ENCODE measurements around the gene ATG10.

ATG10 gene

DNA sequence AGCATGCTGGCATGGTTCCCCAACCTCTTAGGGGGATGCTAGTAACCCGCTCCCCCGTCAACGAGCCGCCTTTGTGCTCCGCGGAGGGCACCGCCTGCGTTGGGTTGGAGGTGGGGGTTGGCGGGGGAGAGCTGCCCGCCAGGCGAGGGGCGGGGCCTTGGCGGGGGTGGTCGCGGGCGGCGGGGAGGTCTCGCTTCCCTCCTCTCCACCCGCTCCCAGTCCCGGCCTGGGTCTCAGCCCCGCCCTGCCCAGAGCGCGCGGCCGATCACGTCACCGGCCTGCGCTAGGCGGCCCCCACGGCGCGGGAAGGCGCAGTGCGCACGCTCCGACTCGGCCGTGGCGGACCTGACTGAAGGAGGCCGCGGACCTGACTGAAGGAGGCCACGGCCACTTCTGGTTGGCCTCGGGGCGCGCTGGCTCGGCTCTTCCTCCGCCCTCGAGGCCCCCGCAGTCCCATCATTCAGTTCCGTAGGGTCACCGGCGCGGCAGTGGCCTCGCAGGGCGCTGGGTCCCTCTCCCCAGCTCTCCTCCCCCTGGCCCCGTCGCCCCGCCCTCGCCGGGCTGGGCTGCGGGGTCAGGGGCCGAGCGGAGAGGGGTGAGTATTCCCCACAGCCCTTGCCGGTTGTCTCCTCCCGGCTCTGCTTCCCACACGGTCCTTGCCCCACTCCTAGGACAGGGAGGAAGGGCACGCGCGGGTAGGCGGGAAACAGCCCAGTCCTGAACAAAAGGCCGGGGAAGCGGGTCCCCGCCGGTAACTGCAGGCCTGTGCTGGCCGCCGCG, at the start of gene ATG10:
ATG10 (plus strand) TSS at position 312 of the 780 bp plus-strand sequence. CDS start 15,548 bp downstream, outside the sequence.
- H3K9me3 ChIP-seq (ENCODE audit: control insufficient read depth in 2 of 2, low read length in 2 of 2), result no peaks in the 10 kb centered on the region
- H3K4me3 ChIP-seq (ENCODE audit: low read length in 2 of 2), result peak within 1 kb of the TSS; percentile 97 to 98
- H3K36me3 ChIP-seq (ENCODE audit: control insufficient read depth in 2 of 2, insufficient read depth in 2 of 2, low read length in 2 of 2), result no peaks in the 10 kb centered on the region
- H3K4me1 ChIP-seq (ENCODE audit: control insufficient read depth in 2 of 2, insufficient read depth in 2 of 2, low read length in 2 of 2), result peaks cover 0 to 2% of the 10 kb centered on the region in 2 donors
- peak within 1 kb of the TSS; percentile 95 to 100 for H3K9ac ChIP-seq (ENCODE audit: low read depth in 1 of 2, low read length in 2 of 2)
- H3K27ac ChIP-seq (ENCODE audit: low read depth in 2 of 2, low read length in 2 of 2), result peak within 1 kb of the TSS; percentile 97 to 99
- no peaks in the 10 kb centered on the region for H3K27me3 ChIP-seq (ENCODE audit: control insufficient read depth in 2 of 2, insufficient read depth in 2 of 2, low read length in 2 of 2)

DNA sequence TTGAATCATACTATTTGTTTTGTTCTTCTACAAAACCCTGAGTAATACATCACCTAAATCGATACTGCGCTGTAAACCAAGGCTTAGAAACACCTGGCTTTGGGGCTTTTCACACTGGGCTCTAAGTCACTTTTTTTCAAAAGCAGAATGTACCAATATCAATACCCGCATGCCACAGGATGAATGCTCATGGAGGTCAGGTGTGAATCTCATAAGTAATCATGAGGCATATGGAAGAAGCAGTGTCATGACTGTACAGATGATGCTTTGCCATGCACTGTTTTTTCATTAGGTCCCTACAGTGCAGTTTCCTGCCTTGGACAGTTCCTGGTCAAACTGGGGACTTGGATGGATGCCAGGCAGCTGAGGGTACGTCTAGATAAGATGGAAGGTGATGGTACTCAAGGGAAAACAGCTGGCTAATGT, 49.0 kb upstream of the ATG10 start:
- no peaks in the 10 kb centered on the region for H3K4me1 ChIP-seq (ENCODE audit: control insufficient read depth in 2 of 2, insufficient read depth in 2 of 2, low read length in 2 of 2)
- H3K4me3 ChIP-seq (ENCODE audit: low read length in 2 of 2), result no peak overlapping the region
- H3K36me3 ChIP-seq (ENCODE audit: control insufficient read depth in 2 of 2, insufficient read depth in 2 of 2, low read length in 2 of 2), result no peaks in the 10 kb centered on the region
- no peaks in the 10 kb centered on the region for H3K9me3 ChIP-seq (ENCODE audit: control insufficient read depth in 2 of 2, low read length in 2 of 2)
- H3K27ac ChIP-seq (ENCODE audit: low read depth in 2 of 2, low read length in 2 of 2), result no peak overlapping the region
- no peak overlapping the region for H3K9ac ChIP-seq (ENCODE audit: low read depth in 1 of 2, low read length in 2 of 2)
- H3K27me3 ChIP-seq (ENCODE audit: control insufficient read depth in 2 of 2, insufficient read depth in 2 of 2, low read length in 2 of 2), result no peaks in the 10 kb centered on the region

DNA sequence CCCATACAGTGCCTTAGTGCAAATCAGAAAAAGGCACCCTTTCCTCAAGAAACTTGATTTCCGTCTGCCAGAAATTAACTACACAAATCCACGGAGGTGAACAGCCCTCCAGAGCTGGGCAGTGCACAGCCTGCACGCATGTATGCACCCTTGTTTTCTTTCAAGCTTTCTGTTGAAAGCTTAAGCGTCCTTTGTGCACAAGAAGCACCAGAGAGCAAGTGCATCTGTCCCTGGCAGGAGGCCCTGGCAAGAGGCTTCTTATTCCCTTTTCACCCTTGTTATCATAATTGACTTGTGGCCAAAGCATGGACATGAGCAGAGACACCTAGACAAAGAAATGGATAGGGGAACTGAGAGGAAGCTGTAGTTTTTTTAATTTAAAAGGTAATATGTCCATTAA, 47.4 kb upstream of the ATG10 start:
- no peak overlapping the region for H3K9ac ChIP-seq (ENCODE audit: low read depth in 1 of 2, low read length in 2 of 2)
- no peaks in the 10 kb centered on the region for H3K27me3 ChIP-seq (ENCODE audit: control insufficient read depth in 2 of 2, insufficient read depth in 2 of 2, low read length in 2 of 2)
- H3K36me3 ChIP-seq (ENCODE audit: control insufficient read depth in 2 of 2, insufficient read depth in 2 of 2, low read length in 2 of 2), result no peaks in the 10 kb centered on the region
- H3K4me1 ChIP-seq (ENCODE audit: control insufficient read depth in 2 of 2, insufficient read depth in 2 of 2, low read length in 2 of 2), result no peaks in the 10 kb centered on the region
- no peaks in the 10 kb centered on the region for H3K9me3 ChIP-seq (ENCODE audit: control insufficient read depth in 2 of 2, low read length in 2 of 2)
- no peak overlapping the region for H3K27ac ChIP-seq (ENCODE audit: low read depth in 2 of 2, low read length in 2 of 2)
- no peak overlapping the region for H3K4me3 ChIP-seq (ENCODE audit: low read length in 2 of 2)

DNA sequence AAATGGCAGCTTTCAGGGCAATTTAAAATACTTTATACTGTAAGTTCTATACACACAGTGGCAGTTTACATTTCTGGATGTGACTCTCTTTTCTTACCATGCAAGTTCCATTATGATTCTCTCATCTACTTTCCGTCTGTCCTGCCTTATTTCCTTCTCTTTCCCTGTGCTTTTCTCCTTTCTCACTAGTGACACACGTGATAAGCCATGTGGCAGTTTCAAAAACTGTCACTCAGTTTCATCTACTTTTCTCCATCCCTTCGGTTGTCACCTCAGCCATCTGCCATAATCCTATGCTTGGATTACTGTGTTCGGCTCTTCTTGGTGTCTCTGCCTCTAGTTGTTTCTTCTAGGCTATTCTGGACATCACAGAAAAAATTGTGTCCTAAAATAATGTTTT, 46.8 kb upstream of the ATG10 start:
- no peak overlapping the region for H3K9ac ChIP-seq (ENCODE audit: low read depth in 1 of 2, low read length in 2 of 2)
- H3K4me3 ChIP-seq (ENCODE audit: low read length in 2 of 2), result no peak overlapping the region
- no peaks in the 10 kb centered on the region for H3K27me3 ChIP-seq (ENCODE audit: control insufficient read depth in 2 of 2, insufficient read depth in 2 of 2, low read length in 2 of 2)
- no peak overlapping the region for H3K27ac ChIP-seq (ENCODE audit: low read depth in 2 of 2, low read length in 2 of 2)
- no peaks in the 10 kb centered on the region for H3K9me3 ChIP-seq (ENCODE audit: control insufficient read depth in 2 of 2, low read length in 2 of 2)
- H3K4me1 ChIP-seq (ENCODE audit: control insufficient read depth in 2 of 2, insufficient read depth in 2 of 2, low read length in 2 of 2), result no peaks in the 10 kb centered on the region
- H3K36me3 ChIP-seq (ENCODE audit: control insufficient read depth in 2 of 2, insufficient read depth in 2 of 2, low read length in 2 of 2), result no peaks in the 10 kb centered on the region

DNA sequence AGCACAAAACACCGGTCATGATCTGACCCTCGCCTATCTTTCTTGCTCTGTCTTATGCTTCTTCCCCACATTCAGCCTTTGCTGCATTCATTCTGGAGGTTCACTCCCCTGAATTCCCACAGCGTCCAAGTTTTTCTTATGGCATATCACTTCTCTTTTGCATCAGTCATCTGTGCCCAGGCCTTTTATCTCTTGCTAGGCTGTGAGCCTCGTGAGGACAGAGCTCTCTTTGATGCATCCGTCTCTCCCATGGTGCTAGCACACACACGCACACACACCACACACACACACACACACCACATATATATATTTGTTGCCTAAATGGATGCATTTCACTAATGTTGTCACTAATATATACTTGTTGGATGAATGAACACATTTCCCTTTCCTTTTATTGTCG, 45.8 kb upstream of the ATG10 start:
- H3K4me1 ChIP-seq (ENCODE audit: control insufficient read depth in 2 of 2, insufficient read depth in 2 of 2, low read length in 2 of 2), result no peaks in the 10 kb centered on the region
- H3K36me3 ChIP-seq (ENCODE audit: control insufficient read depth in 2 of 2, insufficient read depth in 2 of 2, low read length in 2 of 2), result no peaks in the 10 kb centered on the region
- no peaks in the 10 kb centered on the region for H3K9me3 ChIP-seq (ENCODE audit: control insufficient read depth in 2 of 2, low read length in 2 of 2)
- H3K9ac ChIP-seq (ENCODE audit: low read depth in 1 of 2, low read length in 2 of 2), result no peak overlapping the region
- H3K4me3 ChIP-seq (ENCODE audit: low read length in 2 of 2), result no peak overlapping the region
- H3K27ac ChIP-seq (ENCODE audit: low read depth in 2 of 2, low read length in 2 of 2), result no peak overlapping the region
- H3K27me3 ChIP-seq (ENCODE audit: control insufficient read depth in 2 of 2, insufficient read depth in 2 of 2, low read length in 2 of 2), result no peaks in the 10 kb centered on the region

DNA sequence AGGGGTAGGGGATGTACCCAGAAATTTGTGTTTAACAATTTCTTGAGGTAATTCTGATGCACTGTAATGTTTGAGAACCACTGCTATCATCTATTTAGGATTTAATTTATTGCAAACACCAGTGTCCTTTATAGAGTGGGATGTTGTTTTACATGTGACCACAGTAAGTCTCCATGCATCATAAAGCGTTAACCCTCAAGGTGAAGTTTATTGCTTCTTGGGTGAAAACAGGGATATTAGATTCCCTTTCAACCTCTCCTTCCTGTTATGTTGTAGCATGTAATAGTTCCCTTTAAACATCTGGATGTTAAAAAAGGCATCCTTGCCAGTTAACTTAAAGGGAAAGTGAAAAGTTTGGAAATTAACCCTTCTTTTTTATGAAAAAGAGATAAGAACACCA, 35.8 kb upstream of the ATG10 start:
- Histone ChIP-seq H3K4me1 (ENCODE audit: control insufficient read depth in 2 of 2, insufficient read depth in 2 of 2, low read length in 2 of 2) (no peaks in the 10 kb centered on the region), H3K27me3 (ENCODE audit: control insufficient read depth in 2 of 2, insufficient read depth in 2 of 2, low read length in 2 of 2) (no peaks in the 10 kb centered on the region), H3K36me3 (ENCODE audit: control insufficient read depth in 2 of 2, insufficient read depth in 2 of 2, low read length in 2 of 2) (no peaks in the 10 kb centered on the region), H3K9ac (ENCODE audit: low read depth in 1 of 2, low read length in 2 of 2) (no peak overlapping the region), H3K27ac (ENCODE audit: low read depth in 2 of 2, low read length in 2 of 2) (no peak overlapping the region), H3K9me3 (ENCODE audit: control insufficient read depth in 2 of 2, low read length in 2 of 2) (no peaks in the 10 kb centered on the region), H3K4me3 (ENCODE audit: low read length in 2 of 2) (no peak overlapping the region)

DNA sequence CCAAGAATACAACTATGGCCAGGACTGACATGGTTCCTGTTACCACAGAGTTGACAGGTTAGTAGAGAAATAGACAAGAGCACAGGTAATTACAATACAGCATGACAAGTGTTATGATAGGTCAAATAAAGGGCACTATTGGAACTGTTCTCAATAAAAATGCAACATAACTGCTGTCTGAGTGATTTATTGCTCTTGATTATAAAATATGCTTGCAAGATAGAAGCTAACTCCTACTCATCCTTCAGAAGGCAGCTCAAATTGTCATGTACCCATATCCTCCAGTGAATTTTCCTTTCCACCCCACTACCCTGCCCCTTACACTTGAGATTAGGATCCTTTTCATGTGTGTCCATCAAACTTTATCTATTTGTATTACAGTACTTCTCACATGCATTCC, 35.1 kb upstream of the ATG10 start:
- Histone ChIP-seq H3K4me3 (ENCODE audit: low read length in 2 of 2) (no peak overlapping the region), H3K27ac (ENCODE audit: low read depth in 2 of 2, low read length in 2 of 2) (no peak overlapping the region), H3K9ac (ENCODE audit: low read depth in 1 of 2, low read length in 2 of 2) (no peak overlapping the region), H3K4me1 (ENCODE audit: control insufficient read depth in 2 of 2, insufficient read depth in 2 of 2, low read length in 2 of 2) (no peaks in the 10 kb centered on the region), H3K27me3 (ENCODE audit: control insufficient read depth in 2 of 2, insufficient read depth in 2 of 2, low read length in 2 of 2) (no peaks in the 10 kb centered on the region), H3K9me3 (ENCODE audit: control insufficient read depth in 2 of 2, low read length in 2 of 2) (no peaks in the 10 kb centered on the region), H3K36me3 (ENCODE audit: control insufficient read depth in 2 of 2, insufficient read depth in 2 of 2, low read length in 2 of 2) (no peaks in the 10 kb centered on the region)

DNA sequence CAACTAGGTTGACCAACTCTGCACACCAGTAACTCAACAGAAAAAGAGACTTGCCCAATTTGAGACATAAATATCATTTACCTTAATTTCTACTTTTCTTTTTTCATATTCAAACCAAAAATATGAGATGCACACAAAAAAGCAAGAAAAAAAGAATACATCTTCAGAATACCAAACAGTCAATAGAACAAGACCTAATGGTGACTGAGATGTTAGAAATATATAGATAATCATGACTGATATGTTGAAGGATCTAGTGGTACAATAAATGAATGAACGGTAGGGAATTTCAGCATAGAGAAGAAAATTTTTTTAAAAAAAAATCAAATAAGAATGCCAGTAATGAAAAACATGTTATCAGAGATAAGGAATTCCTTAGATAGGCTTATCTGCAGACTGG, 29.1 kb upstream of the ATG10 start:
- Histone ChIP-seq H3K36me3 (ENCODE audit: control insufficient read depth in 2 of 2, insufficient read depth in 2 of 2, low read length in 2 of 2) (no peaks in the 10 kb centered on the region), H3K4me1 (ENCODE audit: control insufficient read depth in 2 of 2, insufficient read depth in 2 of 2, low read length in 2 of 2) (no peaks in the 10 kb centered on the region), H3K27ac (ENCODE audit: low read depth in 2 of 2, low read length in 2 of 2) (no peak overlapping the region), H3K4me3 (ENCODE audit: low read length in 2 of 2) (no peak overlapping the region), H3K9ac (ENCODE audit: low read depth in 1 of 2, low read length in 2 of 2) (no peak overlapping the region), H3K9me3 (ENCODE audit: control insufficient read depth in 2 of 2, low read length in 2 of 2) (peaks cover 0 to 4% of the 10 kb centered on the region in 2 donors), H3K27me3 (ENCODE audit: control insufficient read depth in 2 of 2, insufficient read depth in 2 of 2, low read length in 2 of 2) (no peaks in the 10 kb centered on the region)

DNA sequence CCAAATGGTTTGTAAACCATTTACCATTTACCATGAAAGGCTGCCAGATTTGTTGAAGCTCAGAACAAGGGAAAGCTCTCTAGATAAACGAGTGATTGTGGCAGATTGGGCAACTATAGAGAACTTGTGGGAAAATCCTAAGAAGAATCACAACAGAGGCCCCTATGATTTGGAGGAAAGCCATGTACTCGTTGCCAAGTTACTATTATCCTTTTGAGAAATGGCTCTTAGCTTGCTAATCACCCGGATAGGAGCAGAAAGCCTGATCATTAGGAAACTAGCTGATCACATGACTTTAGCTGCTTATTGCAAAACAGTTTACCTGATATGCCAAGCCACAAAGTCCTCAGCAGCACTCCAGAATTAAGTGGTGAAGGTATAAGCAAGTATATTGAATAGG, 23.5 kb upstream of the ATG10 start:
- H3K27me3 ChIP-seq (ENCODE audit: control insufficient read depth in 2 of 2, insufficient read depth in 2 of 2, low read length in 2 of 2), result no peaks in the 10 kb centered on the region
- H3K9me3 ChIP-seq (ENCODE audit: control insufficient read depth in 2 of 2, low read length in 2 of 2), result no peaks in the 10 kb centered on the region
- no peaks in the 10 kb centered on the region for H3K4me1 ChIP-seq (ENCODE audit: control insufficient read depth in 2 of 2, insufficient read depth in 2 of 2, low read length in 2 of 2)
- H3K36me3 ChIP-seq (ENCODE audit: control insufficient read depth in 2 of 2, insufficient read depth in 2 of 2, low read length in 2 of 2), result no peaks in the 10 kb centered on the region
- no peak overlapping the region for H3K4me3 ChIP-seq (ENCODE audit: low read length in 2 of 2)
- H3K27ac ChIP-seq (ENCODE audit: low read depth in 2 of 2, low read length in 2 of 2), result no peak overlapping the region
- no peak overlapping the region for H3K9ac ChIP-seq (ENCODE audit: low read depth in 1 of 2, low read length in 2 of 2)

DNA sequence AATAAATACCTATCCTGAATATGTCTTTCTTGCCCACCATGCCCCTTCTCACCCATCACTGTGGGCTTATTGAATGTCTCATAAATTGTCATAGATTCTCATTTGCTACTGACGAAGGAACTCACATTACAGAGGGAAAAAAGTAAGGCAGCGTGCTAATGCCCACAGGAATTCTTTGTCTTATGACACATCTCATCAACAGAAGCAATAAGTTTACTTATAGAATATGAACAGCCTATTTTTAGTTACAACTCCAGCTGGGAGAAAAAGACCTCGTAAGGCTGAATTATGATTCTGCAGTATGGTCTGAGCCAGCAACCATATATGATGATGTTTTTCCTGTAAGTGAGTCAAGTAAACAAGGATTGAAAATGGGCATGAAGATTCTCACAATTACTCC, 22.4 kb upstream of the ATG10 start:
- no peak overlapping the region for H3K9ac ChIP-seq (ENCODE audit: low read depth in 1 of 2, low read length in 2 of 2)
- no peak overlapping the region for H3K4me3 ChIP-seq (ENCODE audit: low read length in 2 of 2)
- no peaks in the 10 kb centered on the region for H3K27me3 ChIP-seq (ENCODE audit: control insufficient read depth in 2 of 2, insufficient read depth in 2 of 2, low read length in 2 of 2)
- H3K9me3 ChIP-seq (ENCODE audit: control insufficient read depth in 2 of 2, low read length in 2 of 2), result no peaks in the 10 kb centered on the region
- no peaks in the 10 kb centered on the region for H3K4me1 ChIP-seq (ENCODE audit: control insufficient read depth in 2 of 2, insufficient read depth in 2 of 2, low read length in 2 of 2)
- no peaks in the 10 kb centered on the region for H3K36me3 ChIP-seq (ENCODE audit: control insufficient read depth in 2 of 2, insufficient read depth in 2 of 2, low read length in 2 of 2)
- H3K27ac ChIP-seq (ENCODE audit: low read depth in 2 of 2, low read length in 2 of 2), result no peak overlapping the region

Measured in mucosa of rectum (tissue), 2 donors.